Suprapubic skin (tissue), 4 donors: ENCODE data around the gene GHRHR. TPM values are rescaled to one million over a fixed set of nuclear protein-coding genes. Genes with fewer than 3 reads are reported as not detected.
A peak's percentile ranks its signal among the peaks of the same experiment; 100 is the strongest.

Experiments used
- DNase-seq, 2 donors: peaks; one replicate each; pipeline ENCODE4 v3.0.0-alpha.2; 2019; ENCODE audit warnings: low spot score in 2 of 2
- H3K27ac ChIP-seq: fragments of 200-600 bp; sonication (generic); one replicate; pipeline ENCODE4 v1.5.1; 2019
- H3K27me3 ChIP-seq: fragments of 200-600 bp; sonication (generic); one replicate; pipeline ENCODE4 v1.5.1; 2019
- H3K36me3 ChIP-seq: fragments of 200-600 bp; sonication (generic); one replicate; pipeline ENCODE4 v1.5.1; 2019
- H3K4me1 ChIP-seq: fragments of 200-600 bp; sonication (generic); one replicate; pipeline ENCODE4 v1.5.1; 2019
- H3K4me3 ChIP-seq: fragments of 200-600 bp; sonication (generic); one replicate; pipeline ENCODE4 v1.5.1; 2019; ENCODE audit warnings: mild to moderate bottlenecking
- H3K9me3 ChIP-seq: fragments of 200-600 bp; sonication (generic); one replicate; pipeline ENCODE4 v1.5.1; 2019
- CTCF ChIP-seq, 2 donors: fragments of 200-600 bp in 1 of 2; fragments of 450-650 bp in 1 of 2; sonication (generic) in 1 of 2; IDR thresholded peaks; one replicate each; pipeline ENCODE4 v1.5.1; 2016 to 2019; ENCODE audit warnings: antibody characterized with exemption in 2 of 2, mild to moderate bottlenecking in 1 of 2, moderate library complexity in 1 of 2
- EP300 ChIP-seq: sonication (generic); formaldehyde crosslinking; IDR thresholded peaks from one replicate; pipeline ENCODE4 v1.6.1; 2017; ENCODE audit warnings: antibody characterized with exemption
- POLR2A ChIP-seq, 2 donors: fragments of 450-650 bp; IDR thresholded peaks; one replicate each; pipeline ENCODE4 v1.6.1; 2017; ENCODE audit warnings: antibody characterized with exemption in 2 of 2, mild to moderate bottlenecking in 2 of 2, moderate library complexity in 2 of 2
- POLR2AphosphoS5 ChIP-seq, 3 donors: sonication (generic); formaldehyde crosslinking; IDR thresholded peaks; one replicate each; pipeline ENCODE4 v1.6.1; 2017; ENCODE audit warnings: antibody characterized with exemption in 3 of 3
- WGBS: methylation state at CpG from one replicate; pipeline ENCODE4 v1.1.5; 2018; 5-methylcytosine and 5-hydroxymethylcytosine counted together
- total RNA-seq, 4 donors: library from RNA; depleted of rRNA; stranded (reverse); fragments of >200 nt; gene quantifications; one replicate each; pipeline ENCODE4 v1.1.0, GENCODE V29; 2016

The GHRHR gene
- total RNA-seq, 4 donors from 2014 or later: 1.5 TPM; not detected in 3

GRCh38 chr7:30973791-30974604 is 10.2 kb downstream of the GHRHR start:
- no peak for TF ChIP-seq POLR2A (IDR thresholded peaks at IDR 0.05)
- TF ChIP-seq POLR2AphosphoS5 (IDR thresholded peaks at IDR 0.05): no peak
- no peak for TF ChIP-seq EP300
- TF ChIP-seq CTCF (IDR thresholded peaks at IDR 0.05): no peak
- Histone ChIP-seq H3K4me1 (no peaks in the 10 kb centered on the region), H3K4me3 (no peak overlapping the region), H3K27ac (no peak overlapping the region), H3K27me3 (peaks cover 25% of the 10 kb centered on the region), H3K9me3 (no peaks in the 10 kb centered on the region), H3K36me3 (no peaks in the 10 kb centered on the region)
- 96% methylated on average over 16 of the region's 18 CpGs for WGBS
- peak; percentile 41 to 75 for DNase-seq

- H3K9me3 ChIP-seq: no peaks in the 10 kb centered on the region
- no peak overlapping the region for H3K4me3 ChIP-seq
- no peaks in the 10 kb centered on the region for H3K36me3 ChIP-seq
- peaks cover 27% of the 10 kb centered on the region for H3K27me3 ChIP-seq
- TF ChIP-seq EP300 (no peak), POLR2A (IDR thresholded peaks at IDR 0.05) (no peak), POLR2AphosphoS5 (IDR thresholded peaks at IDR 0.05) (no peak), CTCF (IDR thresholded peaks at IDR 0.05) (peak in 1 of 2 donors; percentile 48)
- H3K4me1 ChIP-seq: no peaks in the 10 kb centered on the region
- peak in 1 of 2 donors; percentile 63 for DNase-seq
- 20% methylated on average over 6 of the region's 7 CpGs for WGBS
- H3K27ac ChIP-seq: no peak overlapping the region
Observed at GRCh38 chr7:30974605-30975255, 11.0 kb downstream of the GHRHR start.

GRCh38 chr7:30975256-30975899 is 11.6 kb downstream of the GHRHR start:
- Histone ChIP-seq H3K4me3 (no peak overlapping the region), H3K36me3 (no peaks in the 10 kb centered on the region), H3K27ac (no peak overlapping the region), H3K9me3 (no peaks in the 10 kb centered on the region), H3K4me1 (no peaks in the 10 kb centered on the region), H3K27me3 (peaks cover 27% of the 10 kb centered on the region)
- TF ChIP-seq CTCF (IDR thresholded peaks at IDR 0.05): no peak
- no peak for TF ChIP-seq EP300
- TF ChIP-seq POLR2A (IDR thresholded peaks at IDR 0.05): no peak
- no peak for TF ChIP-seq POLR2AphosphoS5 (IDR thresholded peaks at IDR 0.05)
- DNase-seq: peak in 1 of 2 donors; percentile 48
- WGBS: 84% methylated on average over 5 of the region's 5 CpGs

GRCh38 chr7:30976381-30976780 is 12.6 kb downstream of the GHRHR start:
- Histone ChIP-seq H3K9me3 (no peaks in the 10 kb centered on the region), H3K27me3 (peaks cover 27% of the 10 kb centered on the region), H3K36me3 (no peaks in the 10 kb centered on the region), H3K27ac (no peak overlapping the region), H3K4me3 (no peak overlapping the region), H3K4me1 (no peaks in the 10 kb centered on the region)
- DNase-seq: peak in 1 of 2 donors; percentile 58
- 67% methylated on average over 5 of the region's 5 CpGs for WGBS
- TF ChIP-seq EP300 (no peak), CTCF (IDR thresholded peaks at IDR 0.05) (no peak), POLR2A (IDR thresholded peaks at IDR 0.05) (no peak), POLR2AphosphoS5 (IDR thresholded peaks at IDR 0.05) (no peak)

GRCh38 chr7:30977222-30977621 is 13.5 kb downstream of the GHRHR start:
- Histone ChIP-seq H3K4me3 (no peak overlapping the region), H3K4me1 (no peaks in the 10 kb centered on the region), H3K9me3 (no peaks in the 10 kb centered on the region), H3K36me3 (no peaks in the 10 kb centered on the region), H3K27ac (no peak overlapping the region), H3K27me3 (peaks cover 21% of the 10 kb centered on the region)
- 67% methylated on average over 1 of the region's 1 CpG for whole genome bisulfite sequencing
- DNase-seq: peak in 1 of 2 donors; percentile 24
- TF ChIP-seq CTCF (IDR thresholded peaks at IDR 0.05): no peak
- TF ChIP-seq POLR2A (IDR thresholded peaks at IDR 0.05): no peak
